HEK293 (cell line): ENCODE results near the gene ORAI2.
A peak's percentile ranks its signal among the peaks of the same experiment; 100 is the strongest.

ENCODE experiments used
- CTCF ChIP-seq: fragments of 450-650 bp; formaldehyde crosslinking; IDR thresholded peaks from 2 replicates; pipeline ENCODE4 v1.5.1; 2016; ENCODE audit warnings: missing biosample characterization, missing genetic modification characterization
- MEIS1 ChIP-seq: sonication (generic); formaldehyde crosslinking; IDR thresholded peaks from 2 replicates; pipeline ENCODE4 v1.8.1; 2022; ENCODE audit warnings: missing genetic modification reagents, mild to moderate bottlenecking, borderline replicate concordance
- OVOL3 ChIP-seq: fragments of 450-650 bp; formaldehyde crosslinking; IDR thresholded peaks from 2 replicates; pipeline ENCODE4 v1.5.1; 2016; ENCODE audit warnings: missing biosample characterization, missing genetic modification characterization
- PRDM1 ChIP-seq: fragments of 450-650 bp; formaldehyde crosslinking; IDR thresholded peaks from 2 replicates; pipeline ENCODE4; 2016; ENCODE audit warnings: missing biosample characterization, missing genetic modification characterization
- WT1 ChIP-seq: fragments of 450-650 bp; formaldehyde crosslinking; IDR thresholded peaks from 2 replicates; pipeline ENCODE4 v1.5.1; 2016; ENCODE audit warnings: missing biosample characterization, missing genetic modification characterization
- ZBTB1 ChIP-seq: fragments of 450-650 bp; formaldehyde crosslinking; IDR thresholded peaks from 2 replicates; pipeline ENCODE4 v1.5.1; 2016; ENCODE audit warnings: missing biosample characterization, missing genetic modification characterization
- ZBTB10 ChIP-seq: fragments of 450-650 bp; formaldehyde crosslinking; IDR thresholded peaks from 2 replicates; pipeline ENCODE4 v1.5.1; 2016; ENCODE audit warnings: missing biosample characterization, missing genetic modification characterization
- ZBTB11 ChIP-seq: fragments of 450-650 bp; formaldehyde crosslinking; conservative IDR thresholded peaks from 2 replicates; pipeline ENCODE4 v1.5.1; 2016; ENCODE audit warnings: low read depth, missing biosample characterization, missing genetic modification characterization
- ZEB2 ChIP-seq: fragments of 450-650 bp; formaldehyde crosslinking; IDR thresholded peaks from 2 replicates; pipeline ENCODE4 v1.5.1; 2016; ENCODE audit warnings: missing biosample characterization, missing genetic modification characterization
- ZIC2 ChIP-seq: fragments of 450-650 bp; formaldehyde crosslinking; IDR thresholded peaks from 2 replicates; pipeline ENCODE4 v1.5.1; 2016; ENCODE audit warnings: missing biosample characterization, missing genetic modification characterization
- ZNF175 ChIP-seq: fragments of 450-650 bp; formaldehyde crosslinking; IDR thresholded peaks from 2 replicates; pipeline ENCODE4 v1.5.1; 2016; ENCODE audit warnings: missing biosample characterization, missing genetic modification characterization
- ZNF302 ChIP-seq: fragments of 450-650 bp; formaldehyde crosslinking; IDR thresholded peaks from 2 replicates; pipeline ENCODE4 v1.5.1; 2016; ENCODE audit warnings: missing biosample characterization, missing genetic modification characterization, low read depth
- ZNF391 ChIP-seq: fragments of 450-650 bp; formaldehyde crosslinking; IDR thresholded peaks from 2 replicates; pipeline ENCODE4 v1.5.1; 2016; ENCODE audit warnings: low read depth, missing biosample characterization, missing genetic modification characterization, borderline replicate concordance
- ZNF488 ChIP-seq: fragments of 450-650 bp; formaldehyde crosslinking; IDR thresholded peaks from 2 replicates; pipeline ENCODE4 v1.5.1; 2016; ENCODE audit warnings: missing biosample characterization, missing genetic modification characterization
- ZNF501 ChIP-seq: fragments of 450-650 bp; formaldehyde crosslinking; IDR thresholded peaks from 2 replicates; pipeline ENCODE4 v1.5.1; 2016; ENCODE audit warnings: missing biosample characterization, missing genetic modification characterization
- ZNF518A ChIP-seq: fragments of 450-650 bp; formaldehyde crosslinking; conservative IDR thresholded peaks from 2 replicates; pipeline ENCODE4 v1.5.1; 2016; ENCODE audit warnings: low read depth, missing biosample characterization, missing genetic modification characterization
- ZNF530 ChIP-seq: fragments of 450-650 bp; formaldehyde crosslinking; IDR thresholded peaks from 2 replicates; pipeline ENCODE4 v1.5.1; 2016; ENCODE audit warnings: low read depth, missing biosample characterization, missing genetic modification characterization
- ZNF549 ChIP-seq: fragments of 450-650 bp; IDR thresholded peaks from 2 replicates; pipeline ENCODE4 v1.5.1; 2018; ENCODE audit warnings: missing biosample characterization, missing genetic modification characterization, mild to moderate bottlenecking, inconsistent platforms, moderate library complexity
- ZNF623 ChIP-seq: fragments of 450-650 bp; formaldehyde crosslinking; IDR thresholded peaks from 2 replicates; pipeline ENCODE4 v1.5.1; 2016; ENCODE audit warnings: missing biosample characterization, missing genetic modification characterization
- ZNF704 ChIP-seq: fragments of 450-650 bp; formaldehyde crosslinking; IDR thresholded peaks from 2 replicates; pipeline ENCODE4 v1.5.1; 2016; ENCODE audit warnings: missing biosample characterization, missing genetic modification characterization
- ZNF747 ChIP-seq: fragments of 450-650 bp; formaldehyde crosslinking; IDR thresholded peaks from 2 replicates; pipeline ENCODE4 v1.5.1; 2016; ENCODE audit warnings: missing biosample characterization, missing genetic modification characterization
- ZNF785 ChIP-seq: fragments of 450-650 bp; formaldehyde crosslinking; IDR thresholded peaks from 2 replicates; pipeline ENCODE4 v1.5.1; 2016; ENCODE audit warnings: missing biosample characterization, missing genetic modification characterization
- ZNF791 ChIP-seq: fragments of 450-650 bp; formaldehyde crosslinking; IDR thresholded peaks from 2 replicates; pipeline ENCODE4 v1.5.1; 2016; ENCODE audit warnings: missing biosample characterization, missing genetic modification characterization
- ZSCAN4 ChIP-seq: fragments of 450-650 bp; formaldehyde crosslinking; IDR thresholded peaks from 2 replicates; pipeline ENCODE4 v1.5.1; 2017; ENCODE audit warnings: missing biosample characterization, missing genetic modification characterization
- ZXDB ChIP-seq: fragments of 450-650 bp; formaldehyde crosslinking; IDR thresholded peaks from 2 replicates; pipeline ENCODE4 v1.5.1; 2016; ENCODE audit warnings: missing biosample characterization, missing genetic modification characterization

ORAI2 gene

GRCh38 chr7:102434039-102434486, 688 bp downstream of the ORAI2 start (continued):
- TF ChIP-seq ZNF549 (tag by site-specific recombination) = no peak
- no peak for TF ChIP-seq ZNF623 (tag by site-specific recombination)
- TF ChIP-seq CTCF (tag by site-specific recombination) = 0 out of 2 replicates have a peak, but pooled peaks have one; percentile 4
- TF ChIP-seq ZIC2 (tag by site-specific recombination) = no peak; the same call in 1 of the 2 replicates
- no peak for TF ChIP-seq ZNF391 (tag by site-specific recombination)
- TF ChIP-seq ZSCAN4 (tag by site-specific recombination) = no peak
- TF ChIP-seq ZNF501 = no peak
- TF ChIP-seq OVOL3 (tag by site-specific recombination) = no peak
- no peak for TF ChIP-seq ZEB2 (tag by site-specific recombination)
- no peak for TF ChIP-seq ZBTB1 (tag by site-specific recombination)
- 0 out of 2 replicates have a peak, but pooled peaks have one; percentile 8 for TF ChIP-seq ZBTB11 (tag by site-specific recombination)
- TF ChIP-seq MEIS1 (CRISPR knock-in tag) = no peak
- peak; percentile 6; the same call in 1 of the 2 replicates for TF ChIP-seq ZXDB (tag by site-specific recombination)
- TF ChIP-seq ZNF785 = no peak
- TF ChIP-seq ZNF791 (tag by site-specific recombination) = no peak
- no peak for TF ChIP-seq ZNF175 (tag by site-specific recombination)
- no peak for TF ChIP-seq ZBTB10 (tag by site-specific recombination)
- TF ChIP-seq PRDM1 (tag by site-specific recombination) = no peak
- TF ChIP-seq ZNF302 (tag by site-specific recombination) = no peak
- no peak for TF ChIP-seq ZNF518A
- TF ChIP-seq WT1 (tag by site-specific recombination) = no peak
- TF ChIP-seq ZNF488 = no peak
- TF ChIP-seq ZNF747 (tag by site-specific recombination) = no peak
- no peak for TF ChIP-seq ZNF704 (tag by site-specific recombination)
- no peak for TF ChIP-seq ZNF530
